ENCODE measurements around the gene LMBR1. TPM values are rescaled to one million over a fixed set of nuclear protein-coding genes. Genes with fewer than 3 reads are reported as not detected.
A peak's percentile ranks its signal among the peaks of the same experiment; 100 is the strongest.

The LMBR1 gene
- total RNA-seq, 1 experiment from 2014 or later: 105 TPM

DNA sequence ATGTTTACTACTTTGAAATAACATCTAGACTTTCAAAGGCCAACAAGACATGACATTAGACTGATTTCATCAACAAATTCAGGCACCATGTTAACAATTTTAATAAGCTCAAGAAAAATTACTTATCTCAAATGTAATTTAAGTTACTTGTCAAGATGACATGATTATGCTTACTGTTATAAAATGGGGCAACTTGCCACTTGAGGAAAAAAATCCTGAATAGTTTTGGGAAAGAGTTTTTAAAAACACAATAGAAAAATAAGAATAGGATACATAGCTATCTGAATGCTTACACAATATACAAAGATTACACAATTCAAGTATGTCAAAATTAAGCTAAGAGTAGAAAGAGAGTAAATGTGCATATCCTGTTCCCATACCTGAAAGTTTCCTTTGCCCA is 167.0 kb downstream of the LMBR1 start:
- TF ChIP-seq, protein P1, sequence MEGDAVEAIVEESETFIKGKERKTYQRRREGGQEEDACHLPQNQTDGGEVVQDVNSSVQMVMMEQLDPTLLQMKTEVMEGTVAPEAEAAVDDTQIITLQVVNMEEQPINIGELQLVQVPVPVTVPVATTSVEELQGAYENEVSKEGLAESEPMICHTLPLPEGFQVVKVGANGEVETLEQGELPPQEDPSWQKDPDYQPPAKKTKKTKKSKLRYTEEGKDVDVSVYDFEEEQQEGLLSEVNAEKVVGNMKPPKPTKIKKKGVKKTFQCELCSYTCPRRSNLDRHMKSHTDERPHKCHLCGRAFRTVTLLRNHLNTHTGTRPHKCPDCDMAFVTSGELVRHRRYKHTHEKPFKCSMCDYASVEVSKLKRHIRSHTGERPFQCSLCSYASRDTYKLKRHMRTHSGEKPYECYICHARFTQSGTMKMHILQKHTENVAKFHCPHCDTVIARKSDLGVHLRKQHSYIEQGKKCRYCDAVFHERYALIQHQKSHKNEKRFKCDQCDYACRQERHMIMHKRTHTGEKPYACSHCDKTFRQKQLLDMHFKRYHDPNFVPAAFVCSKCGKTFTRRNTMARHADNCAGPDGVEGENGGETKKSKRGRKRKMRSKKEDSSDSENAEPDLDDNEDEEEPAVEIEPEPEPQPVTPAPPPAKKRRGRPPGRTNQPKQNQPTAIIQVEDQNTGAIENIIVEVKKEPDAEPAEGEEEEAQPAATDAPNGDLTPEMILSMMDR (IDR thresholded peaks at IDR 0.05; ENCODE audit: unreplicated experiment): no peak
- Mint-ChIP-seq H3K27me3 (ENCODE audit: insufficient read depth, unreplicated experiment) (no peaks in the 10 kb centered on the region), H3K27ac (ENCODE audit: low read depth, unreplicated experiment) (no peak overlapping the region), H3K4me3 (ENCODE audit: unreplicated experiment) (no peak overlapping the region), H3K4me1 (ENCODE audit: insufficient read depth, unreplicated experiment) (peaks cover 10% of the 10 kb centered on the region), H3K9me3 (ENCODE audit: unreplicated experiment) (peaks cover 3% of the 10 kb centered on the region), H3K36me3 (ENCODE audit: insufficient read depth, unreplicated experiment) (peaks cover 28% of the 10 kb centered on the region)
- intact Hi-C loops (cut with micrococcal nuclease): no loop called here
- CTCF ChIA-PET: no interaction called here
- BruUV-seq (replicated peaks): no TSS peak
- DNase-seq (ENCODE audit: unreplicated experiment): peak; percentile 30
- POLR2A ChIA-PET: interaction anchor here (0.9 to 1.2 kb wide), 2 partner anchors 10 to 28 kb away, joined by 3 to 4 read pairs; no protein-coding TSS in a partner anchor

DNA sequence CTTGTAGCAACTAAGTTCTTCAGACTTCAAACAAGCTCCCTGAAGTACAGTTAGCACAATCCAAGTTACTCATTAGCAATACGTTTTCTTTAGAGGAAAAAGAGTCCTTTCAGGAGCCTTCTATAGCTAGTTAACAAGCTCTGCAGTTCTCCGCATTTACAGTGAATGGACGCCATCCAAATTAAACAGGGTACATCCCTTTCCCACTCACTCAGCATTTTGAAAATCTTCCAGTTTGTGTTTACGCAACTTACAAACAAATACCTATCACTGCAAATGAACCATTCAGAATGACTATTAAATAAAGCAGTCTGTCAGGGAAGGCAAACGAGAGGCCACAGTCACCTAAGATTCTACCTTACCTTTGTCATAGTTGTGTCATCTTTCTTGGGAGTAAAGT is 167.9 kb downstream of the LMBR1 start:
- TF ChIP-seq, protein P1 (IDR thresholded peaks at IDR 0.05; ENCODE audit: unreplicated experiment): no peak
- DNase-seq (ENCODE audit: unreplicated experiment): peak; percentile 80
- Mint-ChIP-seq H3K27ac (ENCODE audit: low read depth, unreplicated experiment) (no peak overlapping the region), H3K9me3 (ENCODE audit: unreplicated experiment) (no peaks in the 10 kb centered on the region), H3K36me3 (ENCODE audit: insufficient read depth, unreplicated experiment) (peaks cover 25% of the 10 kb centered on the region), H3K27me3 (ENCODE audit: insufficient read depth, unreplicated experiment) (no peaks in the 10 kb centered on the region), H3K4me1 (ENCODE audit: insufficient read depth, unreplicated experiment) (peaks cover 10% of the 10 kb centered on the region), H3K4me3 (ENCODE audit: unreplicated experiment) (no peak overlapping the region)
- intact Hi-C loops (cut with micrococcal nuclease): no loop called here
- BruUV-seq (replicated peaks): no TSS peak
- ChIA-PET POLR2A (interaction anchor here (0.6 to 1.3 kb wide), 2 partner anchors 11 to 13 kb away, joined by 3 read pairs; no protein-coding TSS in a partner anchor), CTCF (no interaction called here)

DNA sequence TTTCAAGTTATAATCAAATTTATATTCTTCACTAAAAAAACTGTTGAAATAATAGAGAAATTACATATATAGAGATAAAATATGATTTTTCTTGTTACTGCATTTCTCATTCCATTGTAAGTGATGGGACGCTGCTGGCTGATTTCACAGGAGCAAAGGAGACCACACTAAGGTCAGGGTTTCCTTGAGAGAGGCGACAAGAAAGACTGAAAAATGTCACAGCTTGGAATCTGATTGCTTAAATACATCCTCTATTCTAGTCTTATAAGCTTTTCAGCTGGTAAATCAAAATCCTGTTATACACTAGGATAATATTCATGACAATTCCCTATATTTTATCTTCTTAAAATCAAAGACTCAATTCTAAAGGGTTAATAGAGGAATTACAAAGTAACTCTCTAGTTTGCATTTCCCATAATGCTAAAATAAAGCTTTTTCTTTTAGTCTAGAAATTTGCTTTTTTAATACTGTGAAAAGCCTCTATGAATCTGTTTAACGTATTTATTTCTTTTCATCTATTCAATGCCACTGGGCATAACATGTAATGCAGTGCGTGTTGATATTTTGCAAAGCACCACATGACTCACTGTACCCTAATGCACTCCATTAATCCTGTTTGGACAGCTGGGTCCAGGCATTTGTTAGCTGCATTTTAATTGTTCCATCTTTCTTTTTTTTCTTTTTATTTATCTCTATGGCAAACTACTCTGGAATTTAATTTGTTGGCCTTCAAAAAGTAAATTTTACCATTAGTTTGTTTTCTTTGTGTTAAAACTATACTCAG is 170.7 kb downstream of the LMBR1 start:
- Mint-ChIP-seq H3K4me3 (ENCODE audit: unreplicated experiment) (no peak overlapping the region), H3K27me3 (ENCODE audit: insufficient read depth, unreplicated experiment) (no peaks in the 10 kb centered on the region), H3K4me1 (ENCODE audit: insufficient read depth, unreplicated experiment) (peaks cover 10% of the 10 kb centered on the region), H3K9me3 (ENCODE audit: unreplicated experiment) (no peaks in the 10 kb centered on the region), H3K36me3 (ENCODE audit: insufficient read depth, unreplicated experiment) (peaks cover 33% of the 10 kb centered on the region), H3K27ac (ENCODE audit: low read depth, unreplicated experiment) (no peak overlapping the region)
- intact Hi-C loops (cut with micrococcal nuclease): no loop called here
- peak; percentile 47 for DNase-seq (ENCODE audit: unreplicated experiment)
- BruUV-seq (replicated peaks): no TSS peak
- ChIA-PET CTCF (interaction anchor here (0.6 to 0.7 kb wide), 3 partner anchors 571 to 921 kb away, joined by 3 to 4 read pairs (median 3); no protein-coding TSS in a partner anchor), POLR2A (interaction anchor here (0.7 to 0.8 kb wide), 2 partner anchors 9 to 353 kb away, joined by 3 read pairs; no protein-coding TSS in a partner anchor)
- TF ChIP-seq, protein P1 (IDR thresholded peaks at IDR 0.05; ENCODE audit: unreplicated experiment): no peak

DNA sequence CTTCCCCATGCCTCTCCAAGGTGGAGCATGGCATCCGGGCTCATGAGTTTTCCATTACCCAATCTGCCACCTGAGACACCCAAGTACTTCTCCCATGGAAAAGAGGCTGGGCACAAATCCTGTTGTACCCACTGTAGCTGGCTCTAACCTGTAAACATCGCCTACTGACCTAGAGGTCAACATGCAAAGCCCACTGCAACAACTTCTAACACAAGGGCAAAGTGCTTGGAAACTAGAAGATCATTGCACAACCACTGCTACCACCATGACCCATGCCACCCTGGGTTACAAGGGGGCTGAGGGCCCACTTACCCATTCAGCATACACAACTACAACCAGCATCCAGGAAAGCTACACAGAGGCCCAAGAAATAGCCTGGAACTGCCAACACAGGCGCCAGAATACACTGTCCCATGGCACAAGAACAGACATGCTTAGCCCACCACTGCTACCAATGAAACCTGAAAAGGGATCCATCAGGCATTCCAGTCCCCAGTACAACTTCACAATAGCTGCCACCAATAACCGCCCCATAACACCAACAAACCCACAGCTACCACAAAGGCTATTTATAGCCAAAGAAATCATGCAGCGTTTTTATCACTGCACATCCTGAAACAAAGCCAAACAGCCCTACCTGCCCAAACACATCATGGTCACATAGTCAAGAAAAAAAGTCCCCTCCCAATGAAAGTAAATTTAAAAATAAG is 189.1 kb downstream of the LMBR1 start:
- DNase-seq (ENCODE audit: unreplicated experiment): no peak
- no peaks in the 10 kb centered on the region for H3K9me3 Mint-ChIP-seq (ENCODE audit: unreplicated experiment)
- TF ChIP-seq, protein P1 (IDR thresholded peaks at IDR 0.05; ENCODE audit: unreplicated experiment): no peak
- BruUV-seq (replicated peaks): no TSS peak
- ChIA-PET CTCF (interaction anchor here (0.6 kb wide), 1 partner anchor 546 kb away, joined by 3 read pairs; no protein-coding TSS in a partner anchor), POLR2A (no interaction called here)
- H3K27ac Mint-ChIP-seq (ENCODE audit: low read depth, unreplicated experiment): no peak overlapping the region
- peaks cover 13% of the 10 kb centered on the region for H3K4me1 Mint-ChIP-seq (ENCODE audit: insufficient read depth, unreplicated experiment)
- H3K36me3 Mint-ChIP-seq (ENCODE audit: insufficient read depth, unreplicated experiment): peaks cover 21% of the 10 kb centered on the region
- intact Hi-C loops (cut with micrococcal nuclease): no loop called here
- H3K27me3 Mint-ChIP-seq (ENCODE audit: insufficient read depth, unreplicated experiment): no peaks in the 10 kb centered on the region
- no peak overlapping the region for H3K4me3 Mint-ChIP-seq (ENCODE audit: unreplicated experiment)
